Upper lobe of left lung (tissue), 4 donors: Measurements from ENCODE around the gene ZNF101.

Experiments
- CTCF ChIP-seq, 6 experiments: fragments of 450-650 bp in 4 of 6; fragments of 200-600 bp in 2 of 6; sonication (generic) in 2 of 6; IDR thresholded peaks; one replicate each; pipeline ENCODE4 v1.5.1; 2016 to 2019; ENCODE audit warnings: antibody characterized with exemption in 6 of 6
- EP300 ChIP-seq, 4 donors: sonication (generic); formaldehyde crosslinking; IDR thresholded peaks; one replicate each; pipeline ENCODE4 v1.5.1; 2017; ENCODE audit warnings: antibody characterized with exemption in 4 of 4, control low read depth in 2 of 4
- POLR2A ChIP-seq, 4 donors: fragments of 450-650 bp; IDR thresholded peaks; one replicate each; pipeline ENCODE4 v1.5.1; 2016 to 2017; ENCODE audit warnings: antibody characterized with exemption in 4 of 4, mild to moderate bottlenecking in 2 of 4
- POLR2AphosphoS5 ChIP-seq, 2 donors: sonication (generic); formaldehyde crosslinking; IDR thresholded peaks; one replicate each; pipeline ENCODE4 v1.5.1; 2017; ENCODE audit warnings: antibody characterized with exemption in 2 of 2

GRCh38 chr19:19721896-19722295, 53.3 kb downstream of the ZNF101 start:
- TF ChIP-seq CTCF (IDR thresholded peaks at IDR 0.05), result no peak
- TF ChIP-seq EP300 (IDR thresholded peaks at IDR 0.05), result no peak
- no peak for TF ChIP-seq POLR2A (IDR thresholded peaks at IDR 0.05)
- no peak for TF ChIP-seq POLR2AphosphoS5 (IDR thresholded peaks at IDR 0.05)
